Endodermal cell (in vitro differentiated cells): Measurements from ENCODE around the gene FAM13A. TPM values are rescaled to one million over a fixed set of nuclear protein-coding genes. Genes with fewer than 3 reads are reported as not detected.
A peak's percentile ranks its signal among the peaks of the same experiment; 100 is the strongest.

Source experiments
- DNase-seq: peaks from one replicate; pipeline ENCODE4 v3.0.0-alpha.2; 2017
- H3K27ac ChIP-seq: 2 replicates; pipeline ENCODE4 v1.5.1; 2013; ENCODE audit warnings: mild to moderate bottlenecking, low read depth, low read length, moderate library complexity
- H3K27me3 ChIP-seq: 2 replicates; pipeline ENCODE4 v1.6.1; 2013; ENCODE audit warnings: mild to moderate bottlenecking, low read length, moderate library complexity; ENCODE audit not compliant: insufficient read depth, control insufficient read depth, poor library complexity, severe bottlenecking
- H3K36me3 ChIP-seq: 2 replicates; pipeline ENCODE4 v1.7.0; 2013; ENCODE audit warnings: mild to moderate bottlenecking, low read length, moderate library complexity; ENCODE audit not compliant: control insufficient read depth, insufficient read depth
- H3K4me1 ChIP-seq: one replicate; pipeline ENCODE4 v1.7.0; 2013; ENCODE audit warnings: low read length; ENCODE audit not compliant: control insufficient read depth, insufficient read depth
- H3K4me3 ChIP-seq: 2 replicates; pipeline ENCODE4 v1.5.1; 2013; ENCODE audit warnings: mild to moderate bottlenecking, low read length, moderate library complexity
- H3K9ac ChIP-seq: 2 replicates; pipeline ENCODE4 v1.6.1; 2013; ENCODE audit warnings: mild to moderate bottlenecking, low read length, moderate library complexity; ENCODE audit not compliant: poor library complexity, severe bottlenecking; ENCODE audit errors: extremely low read depth
- H3K9me3 ChIP-seq: 2 replicates; pipeline ENCODE4 v1.6.1; 2013; ENCODE audit warnings: mild to moderate bottlenecking, low read length, moderate library complexity; ENCODE audit not compliant: control insufficient read depth
- H3K27ac Mint-ChIP-seq: 2 replicates; pipeline ENCODE4 v1.8.0; 2020; ENCODE audit warnings: mixed read lengths
- H3K27me3 Mint-ChIP-seq: 2 replicates; pipeline ENCODE4 v1.8.0; 2021; ENCODE audit warnings: mild to moderate bottlenecking, mixed read lengths; ENCODE audit not compliant: insufficient read depth
- H3K36me3 Mint-ChIP-seq: 2 replicates; pipeline ENCODE4 v1.8.0; 2020; ENCODE audit warnings: low read depth, mixed read lengths
- H3K4me1 Mint-ChIP-seq: 2 replicates; pipeline ENCODE4 v1.8.0; 2020; ENCODE audit warnings: mixed read lengths
- H3K4me3 Mint-ChIP-seq: 2 replicates; pipeline ENCODE4 v1.8.0; 2020; ENCODE audit warnings: mild to moderate bottlenecking, moderate library complexity, mixed read lengths
- H3K9me3 Mint-ChIP-seq: 2 replicates; pipeline ENCODE4 v1.8.0; 2020; ENCODE audit warnings: mild to moderate bottlenecking, mixed read lengths
- CTCF ChIP-seq: fragments of 200-600 bp; sonication (generic); conservative IDR thresholded peaks from 2 replicates; pipeline ENCODE4 v1.5.0; 2021; ENCODE audit warnings: antibody characterized with exemption, mild to moderate bottlenecking
- WGBS, 2 experiments: methylation state at CpG; one replicate each; pipeline versions ENCODE4 v1.1.5 to v1.1.7; 2013; ENCODE audit warnings: missing lambda C conversion rate in 2 of 2, mixed read lengths in 1 of 2; ENCODE audit not compliant: insufficient coverage in 1 of 2, insufficient read length in 1 of 2; 5-methylcytosine and 5-hydroxymethylcytosine counted together
- total RNA-seq, 2 donors: library from RNA; stranded (reverse); fragmentation: NEBNext Ultra II Directional in 1 of 2; extraction: Animal tissue kit (Norgen Biotek cat#: 25700) in 1 of 2; gene quantifications; 2 replicates in 1 of 2; 3 replicates in 1 of 2; pipeline ENCODE4 v1.2.1, GENCODE V29; 2021

Gene FAM13A
- total RNA-seq, 2 donors from 2014 or later: 13.6 to 17.0 TPM

GRCh38 chr4:88709989-88710388 lies 347.0 kb downstream of the FAM13A start:
- H3K4me3 Mint-ChIP-seq: no peak overlapping the region
- TF ChIP-seq CTCF: no peak
- WGBS, 2 experiments: 100% methylated on average over 1 of the region's 1 CpG; no CpG with 5 or more reads in 1 of the 2 experiments
- H3K9me3 Mint-ChIP-seq: no peaks in the 10 kb centered on the region
- H3K4me1 ChIP-seq: no peaks in the 10 kb centered on the region
- H3K27ac Mint-ChIP-seq: no peak overlapping the region
- no peak overlapping the region for H3K27ac ChIP-seq
- H3K9me3 ChIP-seq: no peaks in the 10 kb centered on the region
- H3K4me3 ChIP-seq: no peak overlapping the region
- DNase-seq: no peak
- H3K36me3 ChIP-seq: no peaks in the 10 kb centered on the region
- no peaks in the 10 kb centered on the region for H3K27me3 ChIP-seq
- no peaks in the 10 kb centered on the region for H3K4me1 Mint-ChIP-seq
- H3K9ac ChIP-seq: no peak overlapping the region
- H3K27me3 Mint-ChIP-seq: no peaks in the 10 kb centered on the region
- no peaks in the 10 kb centered on the region for H3K36me3 Mint-ChIP-seq

DNA sequence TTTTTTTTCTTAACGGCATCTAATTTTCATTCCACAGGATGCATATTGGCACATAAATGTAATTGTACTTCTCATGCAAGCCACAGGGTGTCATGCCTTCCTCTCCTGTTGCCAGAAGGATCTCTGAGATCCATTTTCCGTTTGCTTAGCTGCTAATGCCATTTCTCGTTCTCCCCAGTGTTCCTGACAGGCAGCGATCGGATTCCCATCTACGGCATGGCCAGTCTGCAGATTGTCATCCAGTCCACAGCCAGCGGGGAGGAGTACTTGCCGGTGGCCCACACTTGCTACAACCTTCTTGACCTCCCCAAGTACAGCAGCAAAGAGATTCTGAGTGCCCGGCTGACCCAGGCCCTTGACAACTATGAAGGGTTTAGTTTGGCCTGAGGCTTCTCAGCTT lies 350.4 kb downstream of the FAM13A start:
- H3K9ac ChIP-seq: no peak overlapping the region
- peak overlapping the region; percentile 39 for H3K27ac Mint-ChIP-seq
- peak; percentile 62 for DNase-seq

GRCh38 chr4:88705805-88706492 lies 351.0 kb downstream of the FAM13A start:
- no peak for TF ChIP-seq CTCF
- Mint-ChIP-seq H3K27ac (no peak overlapping the region), H3K27me3 (no peaks in the 10 kb centered on the region), H3K9me3 (no peaks in the 10 kb centered on the region), H3K36me3 (peaks cover 3% of the 10 kb centered on the region), H3K4me3 (no peak overlapping the region), H3K4me1 (no peaks in the 10 kb centered on the region)
- Histone ChIP-seq H3K9me3 (no peaks in the 10 kb centered on the region), H3K27ac (no peak overlapping the region), H3K4me1 (no peaks in the 10 kb centered on the region), H3K27me3 (no peaks in the 10 kb centered on the region), H3K4me3 (no peak overlapping the region), H3K9ac (no peak overlapping the region), H3K36me3 (no peaks in the 10 kb centered on the region)
- no peak for DNase-seq
- WGBS, 2 experiments: 75 to 89% methylated on average over 3 of the region's 3 CpGs

More for the DNA sequence above, 350.4 kb downstream of the FAM13A start:
- H3K4me1 Mint-ChIP-seq: no peaks in the 10 kb centered on the region
- TF ChIP-seq CTCF: peak; percentile 69
- no peak overlapping the region for H3K4me3 Mint-ChIP-seq
- H3K9me3 Mint-ChIP-seq: no peaks in the 10 kb centered on the region
- Histone ChIP-seq H3K9me3 (no peaks in the 10 kb centered on the region), H3K4me1 (no peaks in the 10 kb centered on the region), H3K27me3 (no peaks in the 10 kb centered on the region), H3K36me3 (no peaks in the 10 kb centered on the region), H3K27ac (no peak overlapping the region), H3K4me3 (no peak overlapping the region)
- WGBS, 2 experiments: 83 to 89% methylated on average over 4 to 9 of the region's 9 CpGs
- no peaks in the 10 kb centered on the region for H3K27me3 Mint-ChIP-seq
- H3K36me3 Mint-ChIP-seq: peaks cover 3% of the 10 kb centered on the region
